Measurements from ENCODE around the gene WDR81.
"Not testable (repeated sequence)": the region's sequence is repeated elsewhere in the genome, so short reads cannot be mapped to it uniquely, and the experiment has no call there.

Gene WDR81

GRCh38 chr17:1732241-1732832 lies 7.8 kb downstream of the WDR81 start:
- no peak for DNase-seq

- no peak for DNase-seq
Observed at GRCh38 chr17:1732833-1733321, 8.4 kb downstream of the WDR81 start.

- no peak for DNase-seq
Observed at GRCh38 chr17:1733759-1734158, 9.3 kb downstream of the WDR81 start.

- no peak for DNase-seq
Observed at GRCh38 chr17:1735418-1735817, 10.9 kb downstream of the WDR81 start.

- DNase-seq, result no peak
Observed at GRCh38 chr17:1735834-1736347, 11.4 kb downstream of the WDR81 start.

- DNase-seq, result peak in 1 of 2 experiments; percentile 35
Observed at GRCh38 chr17:1736348-1737281, 12.1 kb downstream of the WDR81 start.

- no peak for DNase-seq
Observed at GRCh38 chr17:1737531-1738291, 13.2 kb downstream of the WDR81 start.

- DNase-seq, result not testable (repeated sequence)
Observed at GRCh38 chr17:1741899-1742298, 17.4 kb downstream of the WDR81 start.

- DNase-seq, result no peak
Observed at GRCh38 chr17:1742371-1743087, 18.0 kb downstream of the WDR81 start, which contains the start of gene SERPINF2. TSS of gene SERPINF2 (plus strand) at chr17:1742871. CDS start at chr17:1744996, 2,125 bp downstream.

- DNase-seq, result no peak
Observed at GRCh38 chr17:1743088-1743439, 18.6 kb downstream of the WDR81 start.

GRCh38 chr17:1744551-1745512 lies 20.3 kb downstream of the WDR81 start:
- no peak for DNase-seq

GRCh38 chr17:1745513-1746020 lies 21.1 kb downstream of the WDR81 start:
- DNase-seq, result no peak

- DNase-seq, result no peak
Observed at GRCh38 chr17:1746975-1747543, 22.6 kb downstream of the WDR81 start.

- no peak for DNase-seq
Observed at GRCh38 chr17:1750628-1751027, 26.1 kb downstream of the WDR81 start.

- no peak for DNase-seq
Observed at GRCh38 chr17:1752425-1753262, 28.1 kb downstream of the WDR81 start.

- DNase-seq, result no peak
Observed at GRCh38 chr17:1753767-1754429, 29.4 kb downstream of the WDR81 start.

GRCh38 chr17:1754430-1755112 lies 30.1 kb downstream of the WDR81 start:
- no peak for DNase-seq

- peak; percentile 40 to 78 for DNase-seq
Observed at GRCh38 chr17:1755252-1755826, 30.8 kb downstream of the WDR81 start.
